Upper lobe of left lung (tissue), 4 donors: ENCODE results near the gene CCSER2.

ENCODE experiments used
- EP300 ChIP-seq, 4 donors: sonication (generic); formaldehyde crosslinking; IDR thresholded peaks; one replicate each; pipeline ENCODE4 v1.5.1; 2017; ENCODE audit warnings: antibody characterized with exemption in 4 of 4, control low read depth in 2 of 4
- POLR2A ChIP-seq, 4 donors: fragments of 450-650 bp; IDR thresholded peaks; one replicate each; pipeline ENCODE4 v1.5.1; 2016 to 2017; ENCODE audit warnings: antibody characterized with exemption in 4 of 4, mild to moderate bottlenecking in 2 of 4
- POLR2AphosphoS5 ChIP-seq, 2 donors: sonication (generic); formaldehyde crosslinking; IDR thresholded peaks; one replicate each; pipeline ENCODE4 v1.5.1; 2017; ENCODE audit warnings: antibody characterized with exemption in 2 of 2

DNA sequence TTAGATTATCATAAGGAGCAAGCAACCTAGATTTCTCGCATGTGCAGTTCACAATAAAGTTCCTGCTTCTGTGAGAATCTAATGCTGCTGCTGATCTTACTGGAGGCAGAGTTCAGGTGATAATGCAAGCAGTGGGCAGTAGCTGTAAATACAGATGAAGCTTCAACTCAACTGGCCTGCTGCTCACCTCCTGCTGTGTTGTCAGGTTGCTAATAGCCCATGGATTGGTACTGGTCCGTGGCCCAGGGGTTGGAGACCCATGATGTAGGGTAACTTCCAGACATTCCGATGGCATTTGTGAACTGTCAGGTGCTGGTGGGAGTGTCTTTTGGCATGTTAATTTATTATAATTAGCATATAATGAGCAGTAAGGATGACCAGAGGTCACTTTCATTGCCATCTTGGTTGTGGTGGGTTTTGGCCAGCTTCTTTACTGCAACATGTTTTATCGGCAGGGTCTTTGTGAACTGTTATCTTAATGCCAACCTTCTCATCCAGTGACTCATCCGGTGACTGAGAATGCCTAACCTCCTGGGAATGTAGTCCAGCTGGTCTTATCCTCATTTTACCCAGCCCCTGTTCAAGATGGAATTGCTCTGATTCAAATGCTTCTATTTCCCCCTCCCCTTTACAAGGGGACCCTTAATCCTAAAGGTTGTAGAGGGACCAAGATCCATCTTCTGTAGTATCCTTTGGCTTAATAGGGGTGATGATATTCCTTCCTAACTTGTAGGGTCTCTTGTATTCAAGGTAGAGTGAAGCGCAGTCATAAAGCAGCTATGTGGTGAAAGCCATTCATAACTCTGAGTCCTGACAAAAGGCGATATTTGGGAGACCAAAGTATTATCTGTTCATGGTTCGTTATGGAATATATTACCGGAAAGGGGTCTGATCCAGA lies 165.8 kb downstream of the CCSER2 start:
- no peak for TF ChIP-seq POLR2AphosphoS5 (IDR thresholded peaks at IDR 0.05)
- TF ChIP-seq POLR2A (IDR thresholded peaks at IDR 0.05), result no peak
- TF ChIP-seq EP300 (IDR thresholded peaks at IDR 0.05), result no peak
